Spleen (tissue), 7 donors: Measurements from ENCODE around the gene AQP12B.
"Not testable (repeated sequence)": the region's sequence is repeated elsewhere in the genome, so short reads cannot be mapped to it uniquely, and the experiment has no call there.

Experiments
- CTCF ChIP-seq, 11 experiments: fragments of 200-600 bp in 7 of 11; fragments of 450-650 bp in 4 of 11; sonication (generic) in 4 of 11; IDR thresholded peaks in 8 of 11; conservative IDR thresholded peaks in 3 of 11; 1 replicate in 7 of 11; 2 replicates in 4 of 11; pipeline versions ENCODE4 v1.4.0 to v1.8.0; 2016 to 2021; ENCODE audit warnings: antibody characterized with exemption in 11 of 11, inconsistent platforms in 4 of 11, mild to moderate bottlenecking in 1 of 11
- POLR2A ChIP-seq, 3 donors: fragments of 450-650 bp; IDR thresholded peaks; one replicate each; pipeline ENCODE4 v1.5.1; 2017; ENCODE audit warnings: antibody characterized with exemption in 3 of 3, mild to moderate bottlenecking in 1 of 3
- donor health status: DM: no; HTN: no; CAD: no; lungs with moderate emphysema.
- donor health status: DM: no; HTN: no; CAD: no.
- donor health status: DM: no; HTN: no; CAD: no.

DNA sequence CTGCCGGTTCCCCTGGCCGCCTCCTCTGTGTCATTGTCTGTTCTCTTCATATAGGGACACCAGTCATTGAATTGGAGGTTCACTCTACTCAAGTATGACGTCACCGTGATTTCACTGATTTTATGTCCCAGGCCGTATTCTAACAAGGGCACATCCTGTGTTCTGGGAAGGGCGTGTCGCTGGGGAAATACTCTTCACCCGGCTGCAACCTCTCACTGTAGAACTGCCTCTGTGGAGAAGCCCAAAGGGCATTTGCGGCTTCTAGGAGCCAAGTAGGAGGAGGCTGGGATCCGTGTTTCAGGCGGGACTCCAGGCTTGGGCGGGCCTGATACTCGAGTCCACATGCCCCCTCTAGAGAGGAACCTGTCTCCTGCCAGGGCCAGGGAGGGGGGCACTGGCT lies 13.8 kb upstream of the AQP12B start:
- not testable (repeated sequence) for TF ChIP-seq CTCF (IDR thresholded peaks at IDR 0.05 in 8 of 11, conservative IDR thresholded peaks at IDR 0.05 in 3 of 11); POLR2A (IDR thresholded peaks at IDR 0.05)
